ENCODE results near the gene ABCG1.

- TF ChIP-seq CTCF (IDR thresholded peaks at IDR 0.05) (no peak), POLR2AphosphoS5 (IDR thresholded peaks at IDR 0.05) (peak in 1 of 3 donors; percentile 16)
Observed at GRCh38 chr21:42289926-42290325, 71.0 kb downstream of the ABCG1 start.
